ACHN (cell line): ENCODE data around the gene ABCA6.
"Not testable (repeated sequence)": the region's sequence is repeated elsewhere in the genome, so short reads cannot be mapped to it uniquely, and the experiment has no call there.

Experiments
- DNase-seq: peaks from one replicate; pipeline ENCODE4 v3.0.0-alpha.2; 2015
- in situ Hi-C: cut with HindIII; loops from 2 replicates; pipeline ENCODE4 v1.10.0; 2017; ENCODE audit warnings: low sequenced_read_pairs, low pct_ligation_motif_present, low pct_unique_long_range_greater_than_20kb

The ABCA6 gene

GRCh38 chr17:69141431-69142174 is at the start of gene ABCA6:
Gene ABCA6, minus strand, starts transcription at chr17:69141895. Its CDS starts 1,192 bp downstream, at chr17:69140703.
- in situ Hi-C loops, result no loop called here
- DNase-seq, result no peak

- DNase-seq, result no peak
- in situ Hi-C loops, result no loop called here
These were observed 47.1 kb upstream of the ABCA6 start for GRCh38 chr17:69188796-69189195.

GRCh38 chr17:69188064-69188463 is 46.4 kb upstream of the ABCA6 start:
- in situ Hi-C loops, result no loop called here

GRCh38 chr17:69187294-69187693 is 45.6 kb upstream of the ABCA6 start:
- in situ Hi-C loops, result no loop called here
- no peak for DNase-seq

More at GRCh38 chr17:69188064-69188463, 46.4 kb upstream of the ABCA6 start:
- no peak for DNase-seq

GRCh38 chr17:69179227-69179952 is 37.7 kb upstream of the ABCA6 start:
- peak; percentile 14 for DNase-seq

GRCh38 chr17:69176457-69176795 is 34.7 kb upstream of the ABCA6 start:
- no peak for DNase-seq
- in situ Hi-C loops, result no loop called here

More at GRCh38 chr17:69179227-69179952, 37.7 kb upstream of the ABCA6 start:
- in situ Hi-C loops, result no loop called here

- in situ Hi-C loops, result no loop called here
- peak; percentile 69 for DNase-seq
These were observed 34.1 kb upstream of the ABCA6 start for GRCh38 chr17:69175625-69176456.

GRCh38 chr17:69175262-69175624 is 33.5 kb upstream of the ABCA6 start:
- in situ Hi-C loops, result no loop called here
- DNase-seq, result no peak

- no peak for DNase-seq
- in situ Hi-C loops, result no loop called here
These were observed 31.4 kb upstream of the ABCA6 start for GRCh38 chr17:69173118-69173517.

- in situ Hi-C loops, result no loop called here
- no peak for DNase-seq
These were observed 28.7 kb upstream of the ABCA6 start for GRCh38 chr17:69170377-69170776.

- in situ Hi-C loops, DNase-seq: not testable (repeated sequence)
These were observed 26.9 kb upstream of the ABCA6 start for GRCh38 chr17:69168642-69169041.

GRCh38 chr17:69166957-69167356 is 25.3 kb upstream of the ABCA6 start:
- in situ Hi-C loops, result no loop called here

GRCh38 chr17:69164206-69164605 is 22.5 kb upstream of the ABCA6 start:
- DNase-seq, result no peak
- in situ Hi-C loops, result no loop called here

More at GRCh38 chr17:69166957-69167356, 25.3 kb upstream of the ABCA6 start:
- no peak for DNase-seq

- DNase-seq, result no peak
- in situ Hi-C loops, result no loop called here
These were observed 17.7 kb upstream of the ABCA6 start for GRCh38 chr17:69159418-69159817.

GRCh38 chr17:69154267-69154666 is 12.6 kb upstream of the ABCA6 start:
- no peak for DNase-seq
- in situ Hi-C loops, result no loop called here

GRCh38 chr17:69150333-69150732 is 8.6 kb upstream of the ABCA6 start:
- in situ Hi-C loops, result no loop called here
- no peak for DNase-seq

- in situ Hi-C loops, result no loop called here
These were observed 5.8 kb upstream of the ABCA6 start for GRCh38 chr17:69147460-69147859.

GRCh38 chr17:69144331-69145255 is 2.9 kb upstream of the ABCA6 start:
- in situ Hi-C loops, result no loop called here

More at GRCh38 chr17:69147460-69147859, 5.8 kb upstream of the ABCA6 start:
- no peak for DNase-seq

More at GRCh38 chr17:69144331-69145255, 2.9 kb upstream of the ABCA6 start:
- DNase-seq, result no peak
